GM10248 (cell line): ENCODE results near the gene SLC28A1.

Experiments used
- CTCF ChIA-PET: fragments of 300-600 bp; sonication (Branson Sonifier 250); formaldehyde crosslinking; extraction: SDS; loops from one replicate; lab custom pipeline; 2021; ENCODE audit warnings: antibody characterized with exemption; lab: Yijun Ruan, JAX
- POLR2A ChIA-PET: fragments of 350-650 bp; sonication (Branson Sonifier 250); formaldehyde crosslinking; extraction: SDS; loops from one replicate; lab custom pipeline; 2020; ENCODE audit warnings: antibody characterized with exemption; lab: Yijun Ruan, JAX
- DNase-seq: peaks from one replicate; pipeline ENCODE4 v3.0.0; 2012; ENCODE audit errors: extremely low spot score
- CTCF ChIP-seq: IDR thresholded peaks from 2 replicates; pipeline ENCODE4 v1.5.1; 2012; ENCODE audit warnings: mild to moderate bottlenecking, low read depth; ENCODE audit errors: extremely low read depth, missing control alignments, control extremely low read depth

Gene SLC28A1

GRCh38 chr15:84890670-84891162 is 6.3 kb downstream of the SLC28A1 start:
- ChIA-PET CTCF (interaction anchor here (1.6 kb wide), 1 partner anchor 12 kb away, joined by 3 read pairs; no protein-coding TSS in a partner anchor), POLR2A (no interaction called here)
- TF ChIP-seq CTCF = no peak
- no peak for DNase-seq

GRCh38 chr15:84891339-84891738 is 6.9 kb downstream of the SLC28A1 start:
- TF ChIP-seq CTCF = no peak
- POLR2A ChIA-PET = no interaction called here
- CTCF ChIA-PET = interaction anchor here (1.6 to 2.0 kb wide), 2 partner anchors 12 to 320 kb away, joined by 3 to 5 read pairs; no protein-coding TSS in a partner anchor
- DNase-seq = no peak

GRCh38 chr15:84892786-84893307 is 8.4 kb downstream of the SLC28A1 start:
- POLR2A ChIA-PET = no interaction called here

GRCh38 chr15:84893607-84894006 is 9.1 kb downstream of the SLC28A1 start:
- DNase-seq = no peak
- CTCF ChIA-PET = no interaction called here
- POLR2A ChIA-PET = no interaction called here
- TF ChIP-seq CTCF = no peak

More at GRCh38 chr15:84892786-84893307, 8.4 kb downstream of the SLC28A1 start:
- no peak for DNase-seq
- CTCF ChIA-PET = interaction anchor here (1.0 to 2.0 kb wide), 2 partner anchors 14 to 322 kb away, joined by 5 read pairs; no protein-coding TSS in a partner anchor
- no peak for TF ChIP-seq CTCF

GRCh38 chr15:84894736-84895425 is 10.4 kb downstream of the SLC28A1 start:
- ChIA-PET POLR2A (no interaction called here), CTCF (no interaction called here)
- DNase-seq = no peak
- no peak for TF ChIP-seq CTCF

GRCh38 chr15:84898761-84899160 is 14.3 kb downstream of the SLC28A1 start:
- ChIA-PET POLR2A (no interaction called here), CTCF (interaction anchor here (0.8 to 1.4 kb wide), 3 partner anchors 14 to 29 kb away, joined by 3 read pairs; no protein-coding TSS in a partner anchor)
- no peak for DNase-seq
- no peak for TF ChIP-seq CTCF
